HG03520 (cell line): ENCODE measurements around the gene DPYD.
"Not testable (repeated sequence)": the region's sequence is repeated elsewhere in the genome, so short reads cannot be mapped to it uniquely, and the experiment has no call there.

Experiments
- ATAC-seq: cut with Tn5 transposase; IDR thresholded peaks from one replicate; pipeline ENCODE4 v1.9.1; 2021; ENCODE audit warnings: mild to moderate bottlenecking, moderate library complexity; ENCODE audit not compliant: unreplicated experiment

DPYD gene

GRCh38 chr1:97379387-97380075 is 541.3 kb downstream of the DPYD start:
- no peak for ATAC-seq

GRCh38 chr1:97378596-97378995 is 542.2 kb downstream of the DPYD start:
- no peak for ATAC-seq

GRCh38 chr1:97377432-97378034 is 543.3 kb downstream of the DPYD start:
- no peak for ATAC-seq

GRCh38 chr1:97373000-97373399 is 547.8 kb downstream of the DPYD start:
- ATAC-seq, result no peak

GRCh38 chr1:97372531-97372930 is 548.3 kb downstream of the DPYD start:
- no peak for ATAC-seq

- ATAC-seq, result no peak
These were observed 552.5 kb downstream of the DPYD start for GRCh38 chr1:97368296-97368695.

- no peak for ATAC-seq
These were observed 553.9 kb downstream of the DPYD start for GRCh38 chr1:97366984-97367383.

GRCh38 chr1:97365026-97365425 is 555.8 kb downstream of the DPYD start:
- no peak for ATAC-seq

GRCh38 chr1:97364086-97364485 is 556.7 kb downstream of the DPYD start:
- no peak for ATAC-seq

- ATAC-seq, result no peak
These were observed 564.5 kb downstream of the DPYD start for GRCh38 chr1:97356309-97356708.

- ATAC-seq, result no peak
These were observed 567.9 kb downstream of the DPYD start for GRCh38 chr1:97352936-97353382.

GRCh38 chr1:97351846-97352245 is 569.0 kb downstream of the DPYD start:
- no peak for ATAC-seq

- no peak for ATAC-seq
These were observed 570.2 kb downstream of the DPYD start for GRCh38 chr1:97350662-97351061.

GRCh38 chr1:97350241-97350640 is 570.6 kb downstream of the DPYD start:
- ATAC-seq, result no peak

- not testable (repeated sequence) for ATAC-seq
These were observed 571.0 kb downstream of the DPYD start for GRCh38 chr1:97349794-97350193.

- ATAC-seq, result no peak
These were observed 572.1 kb downstream of the DPYD start for GRCh38 chr1:97348599-97349265.

- no peak for ATAC-seq
These were observed 579.9 kb downstream of the DPYD start for GRCh38 chr1:97340951-97341350.

- ATAC-seq, result no peak
These were observed 582.5 kb downstream of the DPYD start for GRCh38 chr1:97338347-97338746.

GRCh38 chr1:97337250-97338030 is 583.4 kb downstream of the DPYD start:
- no peak for ATAC-seq

GRCh38 chr1:97334454-97334853 is 586.4 kb downstream of the DPYD start:
- no peak for ATAC-seq

- no peak for ATAC-seq
These were observed 588.1 kb downstream of the DPYD start for GRCh38 chr1:97332716-97333115.
